H9 (cell line): ENCODE results near the gene NECAB2. TPM values are rescaled to one million over a fixed set of nuclear protein-coding genes. Genes with fewer than 3 reads are reported as not detected.

Source experiments
- DNase-seq: peaks from one replicate; pipeline ENCODE4 v3.0.0-alpha.2; 2017
- H2AFZ ChIP-seq: one replicate; pipeline ENCODE4 v1.6.1; 2013; ENCODE audit warnings: mild to moderate bottlenecking, low read length, control low read depth, moderate library complexity
- H2AK5ac ChIP-seq: 2 replicates; pipeline ENCODE4 v1.6.1; 2013; ENCODE audit warnings: low read length, control low read depth, mixed read lengths; ENCODE audit not compliant: insufficient read length
- H2BK120ac ChIP-seq: one replicate; pipeline ENCODE4 v1.6.1; 2013; ENCODE audit warnings: low read depth, mild to moderate bottlenecking, low read length, control low read depth, inconsistent platforms; ENCODE audit not compliant: poor library complexity, severe bottlenecking
- H2BK12ac ChIP-seq: 2 replicates; pipeline ENCODE4 v1.6.1; 2013; ENCODE audit warnings: low read length, control low read depth, mixed read lengths, low read depth; ENCODE audit not compliant: insufficient read length
- H2BK15ac ChIP-seq: 2 replicates; pipeline ENCODE4 v1.6.1; 2013; ENCODE audit warnings: low read depth, low read length, control low read depth
- H2BK20ac ChIP-seq: one replicate; pipeline ENCODE4 v1.6.1; 2013; ENCODE audit warnings: low read depth, mild to moderate bottlenecking, low read length, control low read depth, inconsistent platforms; ENCODE audit not compliant: poor library complexity, severe bottlenecking
- H2BK5ac ChIP-seq: 2 replicates; pipeline ENCODE4 v1.6.1; 2013; ENCODE audit warnings: low read length, control low read depth, mixed read lengths; ENCODE audit not compliant: insufficient read length
- H3K14ac ChIP-seq: 2 replicates; pipeline ENCODE4 v1.6.1; 2013; ENCODE audit warnings: low read length, control low read depth; ENCODE audit not compliant: insufficient read depth
- H3K18ac ChIP-seq: 2 replicates; pipeline ENCODE4 v1.6.1; 2013; ENCODE audit warnings: low read depth, mild to moderate bottlenecking, mixed read lengths, low read length, control low read depth; ENCODE audit not compliant: insufficient read length
- H3K23ac ChIP-seq: 2 replicates; pipeline ENCODE4 v1.6.1; 2013; ENCODE audit warnings: low read length, control low read depth, mixed read lengths, low read depth; ENCODE audit not compliant: insufficient read length
- H3K23me2 ChIP-seq: 2 replicates; pipeline ENCODE4 v1.6.1; 2013; ENCODE audit warnings: low read depth, mild to moderate bottlenecking, mixed read lengths, low read length, control low read depth; ENCODE audit not compliant: insufficient read length, poor library complexity, severe bottlenecking
- H3K27ac ChIP-seq: 2 replicates; pipeline ENCODE4 v1.5.1; 2013; ENCODE audit warnings: low read length, control low read depth, mixed read lengths, low read depth; ENCODE audit not compliant: insufficient read length
- H3K27me3 ChIP-seq: 2 replicates; pipeline ENCODE4 v1.6.1; 2013; ENCODE audit warnings: low read length, control low read depth, inconsistent platforms; ENCODE audit not compliant: insufficient read depth
- H3K4ac ChIP-seq: 2 replicates; pipeline ENCODE4 v1.6.1; 2013; ENCODE audit warnings: low read depth, mild to moderate bottlenecking, control low read depth, inconsistent platforms, low read length, moderate library complexity
- H3K4me1 ChIP-seq: 2 replicates; pipeline ENCODE4 v1.6.1; 2013; ENCODE audit warnings: low read length, control low read depth, inconsistent platforms; ENCODE audit not compliant: insufficient read depth
- H3K4me2 ChIP-seq: 2 replicates; pipeline ENCODE4 v1.6.1; 2013; ENCODE audit warnings: low read length, control low read depth, mixed read lengths; ENCODE audit not compliant: insufficient read length, insufficient read depth
- H3K56ac ChIP-seq: 2 replicates; pipeline ENCODE4 v1.6.1; 2013; ENCODE audit warnings: low read depth, mild to moderate bottlenecking, mixed read lengths, low read length, control low read depth; ENCODE audit not compliant: insufficient read length
- H3K79me1 ChIP-seq: 2 replicates; pipeline ENCODE4 v1.6.1; 2013; ENCODE audit warnings: low read depth, mild to moderate bottlenecking, moderate library complexity, low read length, control low read depth, inconsistent platforms; ENCODE audit not compliant: insufficient read depth, poor library complexity, severe bottlenecking
- H3K79me2 ChIP-seq: 2 replicates; pipeline ENCODE4 v1.6.1; 2013; ENCODE audit warnings: low read length, control low read depth, inconsistent platforms; ENCODE audit not compliant: insufficient read depth
- H3K9ac ChIP-seq: 2 replicates; pipeline ENCODE4 v1.6.1; 2013; ENCODE audit warnings: low read length, control low read depth, mixed read lengths; ENCODE audit not compliant: insufficient read length; ENCODE audit errors: extremely low read depth
- H3K9me3 ChIP-seq: one replicate; pipeline ENCODE4 v1.6.1; 2013; ENCODE audit warnings: low read depth, low read length, inconsistent platforms; ENCODE audit not compliant: control insufficient read depth
- H3T11ph ChIP-seq: one replicate; pipeline ENCODE4 v1.6.1; 2013; ENCODE audit warnings: mild to moderate bottlenecking, low read length, control low read depth, inconsistent platforms
- H4K20me1 ChIP-seq: one replicate; pipeline ENCODE4 v1.6.1; 2013; ENCODE audit not compliant: control insufficient read depth, insufficient read length, insufficient read depth
- H4K5ac ChIP-seq: 2 replicates; pipeline ENCODE4 v1.6.1; 2013; ENCODE audit warnings: low read depth, mild to moderate bottlenecking, mixed read lengths, low read length, control low read depth; ENCODE audit not compliant: insufficient read length
- H4K8ac ChIP-seq: replicated peaks from 2 replicates; pipeline ENCODE4 v1.6.1; 2013; ENCODE audit warnings: low read length, control low read depth, mixed read lengths, low read depth; ENCODE audit not compliant: insufficient read length
- H4K91ac ChIP-seq: 2 replicates; pipeline ENCODE4 v1.6.1; 2013; ENCODE audit warnings: low read depth, mild to moderate bottlenecking, moderate library complexity, mixed read lengths, low read length, control low read depth; ENCODE audit not compliant: insufficient read length
- H3K27ac Mint-ChIP-seq, 3 experiments: 2 replicates in 2 of 3; 3 replicates in 1 of 3; pipeline ENCODE4 v1.8.0; 2020 to 2021; ENCODE audit warnings: mixed read lengths in 3 of 3, mild to moderate bottlenecking in 1 of 3, moderate library complexity in 1 of 3
- H3K27me3 Mint-ChIP-seq: 2 replicates; pipeline ENCODE4 v1.8.0; 2021; ENCODE audit warnings: low read depth, mild to moderate bottlenecking, moderate library complexity, mixed read lengths
- H3K36me3 Mint-ChIP-seq, 3 experiments: 2 replicates in 2 of 3; 3 replicates in 1 of 3; pipeline ENCODE4 v1.8.0; 2020 to 2021; ENCODE audit warnings: low read depth in 3 of 3, mixed read lengths in 3 of 3; ENCODE audit not compliant: insufficient read depth in 1 of 3
- H3K4me1 Mint-ChIP-seq, 2 experiments: 2 replicates each; pipeline ENCODE4 v1.8.0; 2020; ENCODE audit warnings: mixed read lengths in 2 of 2
- H3K4me3 Mint-ChIP-seq, 2 experiments: 2 replicates in 1 of 2; 3 replicates in 1 of 2; pipeline ENCODE4 v1.8.0; 2020 to 2021; ENCODE audit warnings: mild to moderate bottlenecking in 2 of 2, mixed read lengths in 2 of 2, moderate library complexity in 1 of 2
- H3K9me3 Mint-ChIP-seq, 2 experiments: 2 replicates in 1 of 2; 3 replicates in 1 of 2; pipeline ENCODE4 v1.8.0; 2020; ENCODE audit warnings: mild to moderate bottlenecking in 2 of 2, mixed read lengths in 2 of 2, moderate library complexity in 1 of 2
- CTCF ChIP-seq: fragments of 200-600 bp; sonication (generic); conservative IDR thresholded peaks from 3 replicates; pipeline ENCODE4 v1.8.0; 2021; ENCODE audit warnings: antibody characterized with exemption, mild to moderate bottlenecking
- WGBS: extraction: QIAGEN DNeasy Blood & Tissue Kit; methylation state at CpG from one replicate; pipeline ENCODE4 v1.1.7; 2013; ENCODE audit warnings: missing lambda C conversion rate, low lambda C conversion rate, mixed read lengths; ENCODE audit not compliant: insufficient read length; ENCODE audit errors: extremely low coverage; 5-methylcytosine and 5-hydroxymethylcytosine counted together
- total RNA-seq: library from RNA; stranded (reverse); gene quantifications from 2 replicates; pipeline ENCODE4 v1.2.1, GENCODE V29; 2021

The NECAB2 gene
- total RNA-seq, 1 experiment from 2014 or later = 12.6 TPM

- Histone ChIP-seq H3K4me2 (no peak overlapping the region), H3K79me2 (no peaks in the 10 kb centered on the region), H3K4me1 (no peaks in the 10 kb centered on the region; the same call in 1 of the 2 replicates), H2AK5ac (no peak overlapping the region), H3K27me3 (no peaks in the 10 kb centered on the region), H4K8ac (no peak overlapping the region), H2AFZ (no peak overlapping the region), H2BK12ac (no peak overlapping the region), H3K18ac (no peak overlapping the region), H3K23me2 (no peaks in the 10 kb centered on the region), H2BK5ac (no peak overlapping the region), H3K4ac (no peak overlapping the region), H3K9ac (no peak overlapping the region), H2BK120ac (no peak overlapping the region), H3T11ph (no peak overlapping the region), H3K79me1 (no peaks in the 10 kb centered on the region), H4K5ac (no peak overlapping the region), H4K20me1 (no peaks in the 10 kb centered on the region), H2BK15ac (no peak overlapping the region), H3K14ac (no peak overlapping the region), H2BK20ac (no peak overlapping the region), H3K23ac (no peak overlapping the region), H3K9me3 (no peaks in the 10 kb centered on the region), H4K91ac (no peak overlapping the region), H3K56ac (no peak overlapping the region), H3K27ac (no peak overlapping the region)
- TF ChIP-seq CTCF = no peak
- no peak for DNase-seq
- H3K27me3 Mint-ChIP-seq = peaks cover 7% of the 10 kb centered on the region
- WGBS = no CpG with 5 or more reads among the region's 19 CpGs
- peaks cover 0 to 2% (median 0%) of the 10 kb centered on the region in 3 experiments; a peak in 2 of 7 replicates for H3K36me3 Mint-ChIP-seq
- H3K27ac Mint-ChIP-seq = no peak overlapping the region
- H3K9me3 Mint-ChIP-seq = no peaks in the 10 kb centered on the region
- H3K4me1 Mint-ChIP-seq = peaks cover 24 to 40% of the 10 kb centered on the region in 2 experiments
- H3K4me3 Mint-ChIP-seq = no peak overlapping the region
These were observed 77.9 kb downstream of the NECAB2 start for GRCh38 chr16:84045818-84046470.
